RWPE1 (cell line): Measurements from ENCODE around the gene CLEC10A.

Experiments
- CTCF ChIA-PET: fragments of 350-600 bp; sonication (Branson Sonifier 250); formaldehyde crosslinking; extraction: SDS; loops from one replicate; lab custom pipeline; 2021; lab: Yijun Ruan, JAX
- POLR2A ChIA-PET: fragments of 400-600 bp; formaldehyde crosslinking; extraction: SDS; loops from one replicate; lab custom pipeline; 2020; ENCODE audit warnings: antibody characterized with exemption; ENCODE audit not compliant: low non-redundant PET; lab: Yijun Ruan, JAX
- DNase-seq: peaks from one replicate; pipeline ENCODE4 v3.0.0; 2012; ENCODE audit warnings: low spot score
- H3K27ac ChIP-seq: fragments of 450-650 bp; 2 replicates; pipeline ENCODE4 v1.5.1; 2017
- CTCF ChIP-seq: fragments of 450-650 bp; conservative IDR thresholded peaks from 2 replicates; pipeline ENCODE4 v1.5.1; 2017; ENCODE audit warnings: low read depth, mild to moderate bottlenecking

Gene CLEC10A

DNA sequence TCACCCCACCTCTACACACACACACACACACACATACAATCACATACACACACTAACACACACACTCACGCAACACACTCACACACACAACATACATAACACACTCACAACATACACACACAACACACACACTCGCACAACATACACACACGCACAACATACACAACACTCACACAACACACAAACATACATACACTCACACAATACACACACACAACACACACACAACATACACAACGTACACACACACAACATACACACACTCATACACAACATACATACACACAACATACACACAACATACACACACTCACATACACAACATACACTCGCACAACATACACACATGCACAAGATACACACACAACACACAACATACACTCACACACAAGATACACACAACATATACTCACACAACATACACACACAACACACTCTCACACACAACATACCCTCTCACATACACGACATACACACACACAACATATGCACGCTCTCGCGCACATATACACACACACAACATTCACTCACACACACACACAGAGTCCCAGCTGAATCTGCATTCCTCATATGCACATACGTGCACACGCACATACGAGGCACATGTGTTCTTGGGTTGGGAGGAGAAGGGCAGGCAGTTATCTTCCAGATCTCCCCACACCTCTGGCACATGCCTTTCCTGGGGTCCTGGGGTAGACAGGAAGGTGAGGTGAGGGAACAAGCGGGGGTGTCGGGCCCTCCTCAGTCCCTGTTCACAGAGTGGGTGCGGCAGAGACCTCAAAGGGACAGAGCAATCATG is 33.4 kb upstream of the CLEC10A start:
- no peak overlapping the region for H3K27ac ChIP-seq
- ChIA-PET CTCF (interaction anchor here (0.6 kb wide), 1 partner anchor 101 kb away, joined by 3 read pairs; no protein-coding TSS in a partner anchor), POLR2A (no interaction called here)
- TF ChIP-seq CTCF: no peak
- DNase-seq: no peak

DNA sequence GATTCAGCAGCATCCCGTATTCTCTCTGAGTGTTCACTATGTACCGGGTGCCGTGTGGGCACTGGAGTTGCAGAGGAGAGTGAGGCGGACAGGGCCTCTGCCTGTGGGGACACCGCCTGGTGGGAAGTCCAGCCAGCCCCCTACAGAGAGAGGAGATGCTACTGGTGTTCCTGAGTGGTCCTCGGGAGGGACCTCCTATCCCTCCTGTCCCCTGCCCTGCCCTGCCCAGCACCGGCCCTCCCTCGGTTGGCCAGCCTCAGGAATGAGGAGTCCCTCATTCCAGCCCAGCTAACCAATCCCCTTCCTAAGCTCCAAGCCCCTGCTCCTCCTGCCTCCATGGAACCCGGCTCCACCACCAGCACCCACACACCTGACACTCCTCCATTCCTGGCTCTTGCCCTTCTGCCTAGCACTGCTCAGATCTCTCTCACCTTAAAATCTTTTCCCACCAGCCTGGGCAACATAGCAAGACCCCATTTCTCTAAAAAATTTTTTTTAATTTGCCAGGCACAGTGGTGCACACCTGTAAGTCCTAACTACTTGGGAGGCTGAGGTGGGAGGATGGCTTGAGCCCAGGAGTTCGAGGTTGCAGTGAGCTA is 32.6 kb upstream of the CLEC10A start:
- ChIA-PET POLR2A (no interaction called here), CTCF (interaction anchor here (0.6 kb wide), 2 partner anchors 38 to 102 kb away, joined by 3 to 7 read pairs; no protein-coding TSS in a partner anchor)
- DNase-seq: no peak
- TF ChIP-seq CTCF: no peak
- no peak overlapping the region for H3K27ac ChIP-seq

DNA sequence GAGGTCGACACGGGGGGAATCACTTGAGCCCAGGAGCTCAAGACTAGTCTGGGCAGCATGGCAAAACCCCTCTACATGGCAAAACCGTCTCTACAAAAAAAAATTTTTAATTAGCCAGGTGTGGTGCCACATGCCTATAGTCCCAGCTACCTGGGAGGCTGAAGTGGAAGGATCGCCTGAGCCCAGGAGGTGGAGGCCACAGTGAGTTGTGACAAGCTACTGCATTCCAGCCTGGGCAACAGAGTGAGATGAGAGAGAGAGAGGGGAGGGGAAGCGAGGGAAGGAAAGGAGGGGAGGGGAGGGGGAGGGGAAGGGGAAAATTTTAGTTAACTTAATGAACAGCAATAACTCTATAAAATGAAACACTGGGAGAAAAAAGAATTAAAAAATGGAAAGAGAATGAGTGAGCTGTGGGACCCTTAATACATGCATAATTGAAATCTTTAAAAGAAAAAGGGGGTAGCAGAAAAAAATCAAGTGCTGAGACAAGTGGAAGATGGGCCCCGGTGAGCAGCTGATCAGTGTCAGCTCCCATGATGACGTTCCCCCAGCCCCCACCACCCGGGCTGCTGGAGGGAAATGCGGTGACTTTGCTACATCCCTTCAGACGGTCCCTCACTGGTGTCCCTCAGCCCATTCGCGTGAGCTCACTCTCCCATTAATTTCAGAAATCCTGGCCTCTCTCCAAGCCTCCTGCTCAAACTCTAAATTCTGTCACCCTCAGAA is 31.9 kb upstream of the CLEC10A start:
- ChIA-PET CTCF (no interaction called here), POLR2A (no interaction called here)
- no peak for DNase-seq
- no peak for TF ChIP-seq CTCF
- H3K27ac ChIP-seq: no peak overlapping the region

- no peak for DNase-seq
- POLR2A ChIA-PET: no interaction called here
- CTCF ChIA-PET: no interaction called here
- H3K27ac ChIP-seq: no peak overlapping the region
- no peak for TF ChIP-seq CTCF
Observed at GRCh38 chr17:7110617-7111306, 30.7 kb upstream of the CLEC10A start.

DNA sequence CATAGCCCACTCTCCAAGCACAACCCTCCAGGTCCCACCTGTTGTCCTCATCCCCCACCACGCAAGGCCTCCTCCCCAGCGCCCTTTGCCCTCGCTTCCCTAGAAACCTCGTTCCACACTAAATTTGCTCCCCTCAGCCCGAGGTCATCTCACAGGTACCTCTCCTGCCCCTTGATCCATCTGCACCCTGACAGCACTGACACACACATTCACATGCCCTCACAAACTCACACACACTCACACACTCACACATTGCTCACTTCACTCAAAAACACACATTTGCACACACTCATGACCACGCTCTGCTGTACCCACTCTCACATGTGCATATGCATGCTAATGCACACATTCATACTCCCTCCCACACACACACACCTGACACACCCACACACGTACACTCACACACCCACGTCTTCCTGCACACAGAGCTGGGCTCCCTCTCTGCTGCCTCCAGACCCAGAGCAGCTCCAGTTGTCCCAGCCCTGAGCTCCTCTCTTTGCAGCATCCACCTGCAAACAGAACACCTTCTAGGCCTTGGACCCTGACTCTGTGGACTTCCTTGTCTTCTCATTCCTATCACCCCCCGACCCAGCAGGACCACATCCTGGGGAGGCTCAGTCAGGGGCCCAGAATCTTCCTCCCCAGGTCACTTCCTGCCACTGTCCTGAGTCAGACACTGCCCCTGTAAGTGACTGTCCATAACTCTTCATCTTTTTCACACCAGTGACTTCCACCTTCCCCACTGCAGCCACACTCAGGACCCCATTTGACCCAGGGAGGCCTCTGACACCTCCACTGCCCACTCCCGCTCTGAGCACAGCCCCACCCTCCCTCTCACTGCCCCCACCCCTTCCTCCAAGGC is 29.6 kb upstream of the CLEC10A start:
- ChIA-PET POLR2A (no interaction called here), CTCF (no interaction called here)
- no peak for DNase-seq
- H3K27ac ChIP-seq: no peak overlapping the region
- no peak for TF ChIP-seq CTCF
